NOMO-1 treated with DMSO at 0.1 percent for 48 hours (cell line): Measurements from ENCODE around the gene GATAD2B.
"Not testable (repeated sequence)": the region's sequence is repeated elsewhere in the genome, so short reads cannot be mapped to it uniquely, and the experiment has no call there.

Experiments used
- DNase-seq: peaks from one replicate; lab custom pipeline; 2025; ENCODE audit not compliant: unreplicated experiment; lab: John Stamatoyannopoulos, UW

The GATAD2B gene

DNA sequence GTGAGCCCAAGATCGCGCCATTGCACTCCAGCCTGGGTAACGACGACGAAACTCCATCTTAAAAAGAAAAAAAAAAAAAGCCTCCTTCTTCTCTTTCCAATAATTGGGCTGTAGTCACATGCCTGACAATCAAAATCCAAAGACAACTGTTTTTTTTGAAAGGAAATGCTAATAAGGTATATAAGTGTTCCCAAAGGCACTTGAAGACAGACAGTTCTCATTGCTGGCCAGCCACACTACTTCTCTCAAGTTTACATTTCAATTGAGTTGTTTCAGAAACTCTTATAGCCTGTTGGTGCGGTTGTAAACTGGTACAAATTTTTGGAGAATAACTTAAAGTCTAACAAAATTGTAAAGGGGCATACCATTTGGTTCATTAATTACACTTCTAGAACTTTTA lies 23.3 kb downstream of the GATAD2B start:
- no peak for DNase-seq

DNA sequence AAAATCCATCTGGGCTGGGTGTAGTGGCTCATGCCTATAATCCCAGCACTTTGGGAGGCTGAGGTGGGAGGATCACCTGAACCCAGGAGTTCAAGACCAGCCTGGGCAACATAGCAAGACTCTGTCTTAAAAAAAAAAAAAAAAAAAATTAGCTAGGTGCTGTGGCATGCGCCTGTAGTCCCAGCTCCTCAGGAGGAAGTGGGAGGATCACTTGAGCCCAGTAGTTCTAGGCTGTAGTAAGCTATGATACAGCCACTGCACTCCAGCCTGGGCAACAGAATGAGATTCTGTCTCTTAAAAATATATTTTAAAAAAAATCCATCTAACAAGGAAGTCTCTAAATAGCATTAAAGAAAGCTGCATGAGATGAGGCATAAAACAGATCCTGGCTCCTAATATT lies 26.9 kb downstream of the GATAD2B start:
- not testable (repeated sequence) for DNase-seq

DNA sequence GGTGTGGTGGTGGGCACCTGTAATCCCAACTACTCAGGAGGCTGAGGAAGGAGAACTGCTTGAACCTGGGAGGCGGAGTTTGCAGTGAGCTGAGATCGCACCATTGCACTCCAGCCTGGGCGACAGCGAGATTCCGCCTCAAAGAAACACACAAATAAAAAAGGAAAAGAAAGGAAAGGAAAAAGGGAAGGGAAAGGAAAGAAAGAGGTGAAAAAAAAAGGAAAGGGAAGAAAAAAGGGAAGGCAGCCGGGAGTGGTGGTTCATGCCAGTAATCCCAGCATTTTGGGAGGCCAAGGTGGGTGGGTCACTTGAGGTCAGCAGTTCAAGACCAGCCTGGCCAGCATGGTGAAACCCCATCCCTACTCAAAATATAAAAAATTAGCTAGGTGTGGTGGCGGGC lies 31.7 kb downstream of the GATAD2B start:
- not testable (repeated sequence) for DNase-seq

DNA sequence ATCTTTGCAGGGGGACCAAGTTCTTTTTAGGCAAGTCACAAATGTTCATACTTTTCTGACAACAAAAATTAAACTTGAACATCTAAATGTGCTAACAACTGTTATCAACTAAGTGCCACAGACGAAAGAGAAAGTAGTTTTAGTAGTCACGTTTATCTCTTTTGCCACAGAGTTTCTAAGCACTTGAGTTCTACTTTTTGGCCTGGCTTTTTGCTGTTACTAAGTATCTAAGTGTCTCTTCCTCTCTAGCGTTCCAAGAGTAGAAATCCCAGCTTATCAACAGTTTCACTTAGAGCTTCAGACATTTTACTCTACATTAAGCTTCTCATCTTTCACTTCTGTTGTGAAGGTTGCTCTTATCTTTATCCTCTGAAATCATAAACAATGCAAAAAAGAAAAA lies 34.2 kb downstream of the GATAD2B start:
- DNase-seq, result no peak

DNA sequence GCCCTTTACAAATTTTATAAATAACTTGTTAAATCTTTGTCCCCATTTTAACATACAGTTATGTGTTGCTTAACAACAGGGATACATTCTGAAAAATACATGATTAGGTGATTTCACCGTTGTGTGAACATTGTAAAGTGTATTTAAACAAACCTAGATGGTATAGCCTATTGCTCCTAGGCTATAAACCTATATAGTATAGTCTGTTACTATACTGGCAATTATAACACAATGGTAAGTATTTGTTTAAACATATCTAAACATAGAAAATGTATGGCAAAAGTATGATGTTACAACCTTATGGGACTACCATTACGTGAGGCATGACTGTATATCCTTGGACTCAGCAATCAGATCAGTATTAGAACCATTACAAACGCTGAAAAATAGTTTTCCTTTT lies 36.6 kb downstream of the GATAD2B start:
- no peak for DNase-seq

DNA sequence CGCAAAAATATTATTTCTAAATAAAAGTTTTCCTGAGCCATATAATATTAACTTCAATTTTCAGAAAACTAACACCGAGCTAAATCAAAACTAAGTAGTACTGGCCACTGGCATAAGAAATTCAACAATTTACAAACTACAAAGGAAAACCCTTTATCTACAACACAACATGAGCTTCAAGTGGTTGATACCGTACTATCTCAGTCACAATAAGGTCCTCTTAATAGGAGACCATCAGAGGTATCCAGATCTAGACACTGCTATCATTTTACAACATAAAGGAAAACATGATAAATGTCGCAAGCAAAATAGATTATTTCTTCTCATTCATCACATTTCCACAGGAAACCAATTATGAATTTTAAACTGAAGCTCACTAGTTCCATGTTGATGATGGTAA lies 39.5 kb downstream of the GATAD2B start:
- DNase-seq, result no peak

DNA sequence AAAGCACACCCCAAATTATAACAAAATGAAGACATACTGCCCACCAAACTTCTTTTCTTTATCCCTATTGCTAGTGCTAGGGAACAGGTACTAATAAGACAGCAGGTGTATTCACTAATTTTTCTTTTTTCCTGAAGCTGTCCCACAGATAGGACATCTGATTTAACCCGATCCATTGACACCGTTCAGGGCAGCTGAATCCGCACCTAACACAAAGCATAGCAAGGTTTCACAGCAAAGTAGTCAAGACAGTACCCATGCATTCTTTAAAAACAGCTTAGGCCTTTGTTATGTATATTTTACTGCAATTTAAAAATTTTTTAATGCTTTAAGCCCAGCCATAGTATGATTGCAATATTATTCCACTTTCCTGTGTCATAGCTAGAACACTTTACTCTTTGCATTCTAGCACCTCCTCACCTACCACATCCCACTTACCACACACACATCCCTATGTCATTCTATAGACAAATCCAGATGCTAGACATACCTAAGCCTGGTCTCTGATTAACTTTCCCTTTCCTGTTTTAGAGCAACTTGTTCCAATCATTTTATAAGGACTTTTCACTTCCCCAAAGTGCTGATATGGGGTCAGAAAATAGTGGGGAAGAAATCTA lies 40.4 kb downstream of the GATAD2B start:
- no peak for DNase-seq

DNA sequence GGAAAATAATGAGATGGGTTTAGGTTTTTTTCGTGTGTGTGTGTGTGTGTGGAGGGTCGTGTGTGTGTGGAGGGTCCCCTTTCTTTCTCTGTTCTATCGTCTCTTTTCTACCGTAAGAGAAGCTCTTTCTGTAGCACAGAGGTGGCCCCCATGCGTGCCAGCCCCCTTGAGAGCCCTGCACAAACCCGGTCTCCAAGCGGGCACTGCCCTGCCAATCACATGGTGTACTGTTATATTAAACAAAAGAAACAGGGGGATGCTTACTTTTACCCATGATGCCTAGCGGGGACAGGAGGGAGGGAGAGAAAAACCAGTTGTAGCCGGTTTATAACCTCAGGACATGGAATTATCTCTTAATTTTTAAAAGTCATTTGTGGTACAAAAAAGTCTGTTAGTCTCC lies 41.0 kb downstream of the GATAD2B start:
- DNase-seq, result no peak

DNA sequence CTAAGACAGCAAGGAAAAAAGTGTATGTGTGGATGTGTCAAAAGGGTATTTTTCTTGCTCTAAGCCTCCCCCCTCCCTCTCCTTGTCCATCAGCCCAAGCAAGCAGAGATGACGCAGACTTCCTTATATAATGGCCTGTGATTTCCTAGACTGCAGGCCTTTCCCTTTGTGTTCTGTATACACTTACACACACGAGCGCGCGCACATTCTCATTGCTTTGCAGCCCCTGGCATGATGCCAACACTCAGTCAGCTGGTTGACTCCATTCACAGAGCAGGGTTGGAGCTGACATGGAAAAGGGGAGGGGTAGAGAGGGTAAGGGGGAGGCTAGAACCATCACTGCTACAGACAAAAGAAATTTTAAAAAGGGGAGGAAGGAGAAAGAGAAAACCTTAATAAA lies 41.8 kb downstream of the GATAD2B start:
- no peak for DNase-seq

DNA sequence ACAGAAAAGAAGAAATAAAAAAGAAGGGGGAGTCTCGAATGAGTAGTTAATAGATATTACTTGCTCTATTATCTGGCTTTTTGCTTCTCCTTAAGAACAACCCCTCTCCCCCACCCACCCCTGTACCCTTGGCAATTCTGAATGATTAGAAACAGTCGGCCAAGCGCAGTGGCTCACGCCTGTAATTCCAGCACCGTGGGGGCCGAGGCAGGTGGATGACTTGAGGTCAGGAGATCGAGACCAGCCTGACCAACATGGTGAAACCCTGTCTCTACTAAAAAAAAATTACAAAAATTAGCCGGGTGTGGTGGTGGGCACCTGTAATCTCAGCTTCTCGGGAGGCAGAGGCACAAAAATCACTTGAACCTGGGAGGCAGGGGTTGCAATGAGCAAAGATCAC lies 42.7 kb downstream of the GATAD2B start:
- no peak for DNase-seq

DNA sequence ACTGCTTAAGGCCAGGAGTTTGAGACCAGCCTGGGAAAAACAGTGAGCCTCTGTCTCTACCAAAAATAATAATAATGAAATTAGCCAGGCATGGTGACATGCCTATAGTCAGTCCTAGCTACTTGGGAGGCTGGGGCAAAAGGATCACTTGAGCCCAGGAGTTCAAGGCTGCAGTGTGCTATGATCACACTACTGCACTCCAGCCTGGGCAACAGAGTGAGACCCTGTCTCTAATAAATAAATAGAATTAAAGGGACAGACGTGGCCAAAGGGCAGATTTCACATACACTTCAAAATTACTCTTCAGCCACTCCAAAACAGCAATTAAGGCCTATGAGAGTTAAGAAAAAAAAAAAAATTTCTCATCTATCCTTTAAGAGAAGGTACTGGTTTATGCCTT lies 45.7 kb downstream of the GATAD2B start:
- DNase-seq, result no peak

DNA sequence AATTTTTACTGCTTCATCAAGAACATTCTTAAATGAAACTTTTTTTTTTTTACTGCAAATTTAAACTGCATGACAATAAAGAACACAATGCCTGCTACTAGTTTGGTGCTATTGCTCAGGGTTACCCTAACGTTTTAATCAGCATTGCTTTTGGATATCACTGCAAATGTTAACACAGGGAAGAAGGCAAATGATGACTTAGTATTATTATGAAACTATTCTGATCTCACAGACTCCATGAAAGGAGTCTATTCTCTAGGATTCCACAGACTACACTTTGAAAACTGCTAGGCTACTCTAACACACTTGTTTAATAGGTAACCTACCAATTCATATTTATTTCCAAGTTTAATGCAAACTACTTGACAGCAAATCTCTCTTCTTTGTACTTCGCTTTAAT lies 49.8 kb downstream of the GATAD2B start:
- no peak for DNase-seq

DNA sequence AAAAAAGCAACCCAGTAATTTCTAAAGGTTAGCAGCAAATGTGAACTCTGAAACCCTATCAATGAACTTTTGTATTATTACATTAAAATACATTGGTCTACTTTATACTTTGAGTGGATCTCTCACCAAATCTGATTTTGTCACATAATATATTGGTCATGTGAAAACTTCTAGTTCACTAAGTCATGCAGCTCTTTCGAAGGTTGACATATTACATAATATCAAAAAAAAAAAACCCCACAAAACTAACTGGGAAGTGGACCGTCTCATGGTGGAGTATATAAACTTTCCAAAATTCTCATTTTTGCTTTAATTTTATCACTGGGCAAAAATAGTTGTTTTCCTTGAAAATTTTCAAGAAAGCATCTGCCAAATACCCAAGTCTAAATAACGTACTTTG lies 50.4 kb downstream of the GATAD2B start:
- DNase-seq, result no peak

DNA sequence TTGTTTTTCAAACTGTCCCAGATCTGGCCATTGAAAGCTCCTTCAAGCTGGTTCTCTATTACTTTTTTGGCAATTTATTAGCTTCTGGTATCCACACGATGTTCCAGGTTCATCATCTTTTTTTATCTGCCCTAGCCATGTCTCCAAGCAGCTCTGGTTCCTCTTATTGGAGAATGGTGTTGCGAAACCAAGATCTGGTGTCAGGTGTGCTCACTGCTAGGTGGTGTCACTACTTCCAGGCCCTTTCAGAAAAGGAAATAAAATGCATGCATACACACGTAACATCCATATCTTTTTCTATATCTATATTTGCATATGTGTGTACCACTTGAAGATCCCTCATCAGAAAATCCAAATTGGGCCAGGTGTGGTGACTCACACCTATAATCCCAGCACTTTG lies 53.3 kb downstream of the GATAD2B start:
- DNase-seq, result no peak

DNA sequence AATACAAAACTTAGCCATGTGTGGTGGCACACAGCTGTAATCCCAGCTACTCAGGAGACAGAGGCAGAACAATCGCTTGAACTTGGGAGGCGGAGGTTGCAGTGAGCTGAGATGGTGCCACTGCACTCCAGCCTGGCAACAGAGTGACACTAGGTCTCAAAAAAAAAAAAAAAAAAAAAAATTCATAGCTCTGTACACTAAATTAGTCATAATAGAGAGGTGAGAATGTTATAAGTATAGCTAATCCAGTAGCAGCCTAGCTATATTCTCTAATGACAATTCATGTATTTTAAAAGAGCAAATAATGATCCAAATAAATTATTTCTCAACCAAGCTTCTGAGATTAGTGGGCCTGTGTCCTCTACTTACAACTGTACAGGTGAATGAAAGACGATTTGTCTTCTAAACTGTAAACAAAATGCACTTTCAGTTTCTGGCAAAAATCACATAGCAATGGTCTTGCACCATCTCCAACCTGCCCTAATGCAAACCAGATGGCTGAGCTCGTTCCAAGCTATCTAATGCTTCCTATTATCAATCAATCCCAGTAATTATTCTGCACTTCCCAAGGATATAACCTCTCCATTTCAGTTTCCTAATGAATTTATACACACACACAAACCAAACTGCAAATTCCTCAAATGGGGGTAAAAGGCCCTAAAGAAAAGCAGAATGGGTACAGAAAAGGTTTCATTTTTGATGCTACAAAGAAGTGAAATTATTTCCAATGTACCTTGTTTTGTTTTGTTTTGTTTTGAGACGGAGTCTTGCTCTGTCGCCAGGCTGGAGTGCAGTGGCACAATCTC lies 56.5 kb downstream of the GATAD2B start:
- DNase-seq, result no peak

DNA sequence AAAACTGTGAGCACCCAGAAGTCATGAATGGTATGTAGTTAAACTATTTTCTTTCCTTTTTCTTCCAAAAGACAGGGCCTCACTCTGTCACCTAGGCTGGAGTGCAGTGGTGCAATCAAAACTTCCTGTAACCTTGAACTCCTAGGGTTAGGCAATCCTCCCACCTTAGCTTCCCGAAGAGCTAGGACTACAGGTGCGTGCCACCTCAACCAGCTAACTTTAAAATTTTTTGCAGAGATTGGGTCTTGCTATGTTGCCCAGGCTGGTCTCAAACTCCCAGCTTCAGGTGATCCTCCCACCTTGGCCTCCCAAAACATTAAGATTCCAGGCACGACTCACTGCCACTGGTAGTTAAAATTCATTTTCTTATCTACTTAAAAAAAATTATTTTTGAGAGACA lies 62.5 kb downstream of the GATAD2B start:
- no peak for DNase-seq

DNA sequence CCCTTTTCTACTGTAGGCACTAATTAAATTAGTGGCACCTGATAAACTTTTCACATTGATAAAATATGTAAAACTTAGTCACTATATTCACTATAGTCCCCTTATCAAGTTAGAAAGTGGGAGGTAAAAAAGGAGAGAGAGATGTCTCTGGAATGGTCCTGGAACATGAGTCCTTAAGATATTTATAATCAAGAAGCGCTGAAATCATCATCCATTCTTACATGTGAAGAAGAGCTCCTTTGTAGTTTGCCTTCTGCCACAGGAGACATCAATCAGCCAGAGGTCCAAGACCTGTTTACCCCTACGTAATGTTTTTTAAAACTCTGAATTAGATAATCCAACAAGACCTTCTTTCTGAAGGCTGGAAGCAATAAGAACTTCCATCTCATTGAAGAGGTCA lies 65.3 kb downstream of the GATAD2B start:
- DNase-seq, result no peak

DNA sequence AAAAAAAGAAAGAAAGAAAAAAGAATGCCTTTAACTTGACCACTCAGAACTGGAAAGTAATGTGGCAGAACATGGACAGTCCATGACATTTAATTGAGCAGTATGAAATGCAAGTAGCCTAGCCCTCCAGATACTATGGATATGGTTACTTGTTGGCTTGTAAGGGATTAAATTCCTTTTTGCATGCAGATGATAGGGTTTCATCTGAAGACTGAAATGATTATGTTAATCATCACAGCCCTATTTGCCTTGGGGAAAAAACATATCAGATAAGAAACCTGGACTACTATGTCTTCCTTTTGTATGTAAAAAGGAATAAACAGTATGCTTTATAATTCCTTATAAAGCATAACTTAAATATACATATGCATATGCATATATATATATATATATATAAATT lies 66.0 kb downstream of the GATAD2B start:
- no peak for DNase-seq

DNA sequence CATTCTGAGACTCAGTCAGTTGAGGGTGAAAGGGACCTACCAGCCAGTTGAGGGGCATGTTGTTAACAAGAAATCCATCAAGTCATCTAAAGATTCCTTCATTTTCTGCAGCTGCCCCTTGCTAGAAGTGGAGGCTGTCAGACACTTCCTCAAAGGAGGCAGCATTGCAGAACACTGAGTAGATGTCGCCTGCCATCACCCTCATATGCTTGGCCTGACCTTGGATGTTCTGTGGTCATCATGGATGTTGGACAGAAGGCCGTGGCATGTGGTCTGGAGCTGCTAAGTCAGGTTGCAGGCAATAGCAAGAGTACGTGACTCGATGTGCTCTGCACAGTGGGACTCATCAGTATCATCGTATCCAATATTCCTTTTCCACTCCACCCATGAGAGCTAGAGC lies 70.6 kb downstream of the GATAD2B start:
- DNase-seq, result peak; percentile 57

DNA sequence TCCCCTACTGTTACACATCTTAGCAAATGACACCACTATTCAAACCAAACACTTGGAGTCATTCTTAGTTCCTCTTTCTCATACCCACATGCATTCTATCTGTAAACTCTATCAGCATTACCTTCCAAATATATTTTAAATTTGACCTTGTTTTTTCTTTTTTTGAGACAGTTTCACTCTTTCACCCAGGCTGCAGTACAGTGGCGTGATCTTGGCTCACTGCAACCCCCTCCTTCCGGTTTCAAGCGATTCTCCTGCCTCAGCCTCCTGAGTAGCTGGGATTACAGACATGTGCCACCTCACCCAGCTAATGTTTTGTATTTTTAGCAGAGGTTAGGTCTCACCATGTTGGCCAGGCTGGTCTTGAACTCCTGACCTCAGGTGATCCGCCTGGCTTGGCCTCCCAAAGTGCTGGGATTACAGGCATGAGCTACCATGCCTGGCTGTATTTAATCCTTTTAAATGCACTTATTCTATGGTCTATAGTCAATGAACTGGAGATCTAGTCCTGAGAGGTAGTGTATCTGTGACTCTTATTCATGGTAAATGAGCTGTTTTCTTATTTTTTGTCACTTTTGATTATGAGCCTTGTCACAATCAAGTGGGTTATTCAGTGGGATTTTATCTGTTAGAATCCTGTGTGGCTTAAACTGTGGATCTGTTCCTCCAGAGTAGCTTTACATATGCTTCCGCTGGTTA lies 73.1 kb downstream of the GATAD2B start:
- DNase-seq, result peak; percentile 78

DNA sequence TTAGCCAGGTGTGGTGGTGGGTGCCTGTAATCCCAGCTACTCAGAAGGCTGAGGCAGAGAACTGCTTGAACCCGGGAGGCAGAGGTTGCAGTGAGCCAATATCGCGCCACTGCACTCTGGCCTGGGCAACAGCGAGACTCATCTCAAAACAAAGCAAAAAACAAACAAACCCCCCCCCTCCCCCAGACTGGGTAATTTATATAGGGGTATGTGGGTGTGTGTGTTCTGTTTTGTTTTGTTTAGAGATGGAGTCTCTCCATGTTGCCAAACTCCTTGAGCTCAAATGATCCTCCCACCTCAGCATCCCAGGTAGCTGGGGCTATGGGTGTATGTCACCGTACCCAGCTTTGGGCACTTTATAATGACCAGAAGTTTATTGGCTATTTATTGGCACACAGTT lies 74.0 kb downstream of the GATAD2B start:
- DNase-seq, result no peak

DNA sequence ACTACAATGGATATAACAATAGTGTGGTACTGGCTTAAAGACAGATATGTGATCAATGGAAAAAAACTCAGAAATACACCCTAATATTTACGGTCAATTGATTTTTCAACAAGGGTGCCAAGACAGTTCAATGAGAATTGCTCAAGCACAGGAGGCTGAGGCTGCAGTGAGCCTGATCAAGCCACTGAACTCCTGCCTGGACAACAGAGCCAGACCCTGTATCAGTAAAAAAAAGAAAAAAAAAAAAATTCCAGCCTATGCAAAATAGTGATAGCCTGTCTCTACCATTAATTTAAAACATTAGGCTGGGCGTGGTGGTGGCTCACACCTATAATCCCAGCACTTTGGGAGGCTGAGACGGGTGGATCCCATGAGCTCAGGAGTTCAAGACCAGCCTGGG lies 77.6 kb downstream of the GATAD2B start:
- DNase-seq, result no peak
